Measurements from ENCODE around the gene COPS2. TPM values are rescaled to one million over a fixed set of nuclear protein-coding genes. Genes with fewer than 3 reads are reported as not detected.
A peak's percentile ranks its signal among the peaks of the same experiment; 100 is the strongest.

Gene COPS2
- total and polyA plus RNA-seq, 9 of the 15 experiments (the other 6 are each of a cell fraction or from before 2014, with no cell fraction given): 66.4 to 154 (median 117) TPM

DNA sequence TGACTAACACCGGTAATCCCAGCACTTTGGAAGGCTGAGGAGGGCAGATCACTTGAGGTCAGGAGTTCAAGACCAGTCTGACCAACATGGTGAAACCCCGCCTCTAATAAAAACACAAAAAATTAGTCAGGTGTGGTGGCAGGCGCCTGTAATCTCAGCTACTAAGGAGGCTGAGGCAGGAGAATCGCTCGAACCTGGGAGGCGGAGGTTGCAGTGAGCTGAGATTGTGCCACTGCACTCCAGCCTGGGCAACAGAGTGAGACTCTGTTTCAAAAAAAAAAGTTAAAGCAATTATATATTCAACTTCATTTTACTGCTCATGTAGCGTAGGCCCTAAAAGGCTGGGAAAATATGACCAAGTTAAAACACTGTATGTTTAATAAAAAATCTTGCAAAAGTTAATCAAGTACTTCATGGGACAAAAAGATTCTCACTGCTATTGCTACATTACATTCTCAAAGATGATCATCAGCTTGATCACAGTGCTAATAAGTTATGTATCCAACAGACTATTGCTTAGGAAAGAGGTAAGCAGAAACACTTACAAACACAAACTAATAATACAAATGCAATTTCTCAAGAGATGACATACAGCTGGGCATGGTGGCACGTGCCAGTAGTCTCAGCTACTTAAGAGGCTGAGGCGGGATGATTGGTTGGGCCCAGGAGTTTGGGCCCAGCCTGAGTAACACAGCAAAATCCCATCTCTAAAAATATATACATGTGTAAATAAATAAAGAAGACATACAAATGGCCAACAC lies 2.7 kb downstream of the COPS2 start (continued):
- TF ChIP-seq, protein P1, sequence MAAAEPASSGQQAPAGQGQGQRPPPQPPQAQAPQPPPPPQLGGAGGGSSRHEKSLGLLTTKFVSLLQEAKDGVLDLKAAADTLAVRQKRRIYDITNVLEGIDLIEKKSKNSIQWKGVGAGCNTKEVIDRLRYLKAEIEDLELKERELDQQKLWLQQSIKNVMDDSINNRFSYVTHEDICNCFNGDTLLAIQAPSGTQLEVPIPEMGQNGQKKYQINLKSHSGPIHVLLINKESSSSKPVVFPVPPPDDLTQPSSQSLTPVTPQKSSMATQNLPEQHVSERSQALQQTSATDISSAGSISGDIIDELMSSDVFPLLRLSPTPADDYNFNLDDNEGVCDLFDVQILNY (CRISPR knock-in tag; IDR thresholded peaks at IDR 0.05): no peak
- TF ChIP-seq, protein P2, sequence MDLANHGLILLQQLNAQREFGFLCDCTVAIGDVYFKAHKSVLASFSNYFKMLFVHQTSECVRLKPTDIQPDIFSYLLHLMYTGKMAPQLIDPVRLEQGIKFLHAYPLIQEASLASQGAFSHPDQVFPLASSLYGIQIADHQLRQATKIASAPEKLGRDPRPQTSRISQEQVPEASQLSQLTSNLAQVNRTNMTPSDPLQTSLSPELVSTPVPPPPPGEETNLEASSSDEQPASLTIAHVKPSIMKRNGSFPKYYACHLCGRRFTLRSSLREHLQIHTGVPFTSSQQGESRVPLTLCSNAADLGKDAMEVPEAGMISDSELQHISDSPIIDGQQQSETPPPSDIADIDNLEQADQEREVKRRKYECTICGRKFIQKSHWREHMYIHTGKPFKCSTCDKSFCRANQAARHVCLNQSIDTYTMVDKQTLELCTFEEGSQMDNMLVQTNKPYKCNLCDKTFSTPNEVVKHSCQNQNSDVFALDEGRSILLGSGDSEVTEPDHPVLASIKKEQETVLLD (IDR thresholded peaks at IDR 0.05): no peak
- TF ChIP-seq SRSF3 (IDR thresholded peaks at IDR 0.05; ENCODE audit: insufficient read depth, low read length): no peak
- peak; percentile 82 for TF ChIP-seq HMBOX1 (IDR thresholded peaks at IDR 0.05)
- TF ChIP-seq, protein P3, sequence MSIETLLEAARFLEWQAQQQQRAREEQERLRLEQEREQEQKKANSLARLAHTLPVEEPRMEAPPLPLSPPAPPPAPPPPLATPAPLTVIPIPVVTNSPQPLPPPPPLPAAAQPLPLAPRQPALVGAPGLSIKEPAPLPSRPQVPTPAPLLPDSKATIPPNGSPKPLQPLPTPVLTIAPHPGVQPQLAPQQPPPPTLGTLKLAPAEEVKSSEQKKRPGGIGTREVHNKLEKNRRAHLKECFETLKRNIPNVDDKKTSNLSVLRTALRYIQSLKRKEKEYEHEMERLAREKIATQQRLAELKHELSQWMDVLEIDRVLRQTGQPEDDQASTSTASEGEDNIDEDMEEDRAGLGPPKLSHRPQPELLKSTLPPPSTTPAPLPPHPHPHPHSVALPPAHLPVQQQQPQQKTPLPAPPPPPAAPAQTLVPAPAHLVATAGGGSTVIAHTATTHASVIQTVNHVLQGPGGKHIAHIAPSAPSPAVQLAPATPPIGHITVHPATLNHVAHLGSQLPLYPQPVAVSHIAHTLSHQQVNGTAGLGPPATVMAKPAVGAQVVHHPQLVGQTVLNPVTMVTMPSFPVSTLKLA (conservative IDR thresholded peaks at IDR 0.05): 0 out of 4 replicates have a peak, but pooled peaks of 1 of the 2 experiments have one; percentile 18
- TF ChIP-seq, protein P4, sequence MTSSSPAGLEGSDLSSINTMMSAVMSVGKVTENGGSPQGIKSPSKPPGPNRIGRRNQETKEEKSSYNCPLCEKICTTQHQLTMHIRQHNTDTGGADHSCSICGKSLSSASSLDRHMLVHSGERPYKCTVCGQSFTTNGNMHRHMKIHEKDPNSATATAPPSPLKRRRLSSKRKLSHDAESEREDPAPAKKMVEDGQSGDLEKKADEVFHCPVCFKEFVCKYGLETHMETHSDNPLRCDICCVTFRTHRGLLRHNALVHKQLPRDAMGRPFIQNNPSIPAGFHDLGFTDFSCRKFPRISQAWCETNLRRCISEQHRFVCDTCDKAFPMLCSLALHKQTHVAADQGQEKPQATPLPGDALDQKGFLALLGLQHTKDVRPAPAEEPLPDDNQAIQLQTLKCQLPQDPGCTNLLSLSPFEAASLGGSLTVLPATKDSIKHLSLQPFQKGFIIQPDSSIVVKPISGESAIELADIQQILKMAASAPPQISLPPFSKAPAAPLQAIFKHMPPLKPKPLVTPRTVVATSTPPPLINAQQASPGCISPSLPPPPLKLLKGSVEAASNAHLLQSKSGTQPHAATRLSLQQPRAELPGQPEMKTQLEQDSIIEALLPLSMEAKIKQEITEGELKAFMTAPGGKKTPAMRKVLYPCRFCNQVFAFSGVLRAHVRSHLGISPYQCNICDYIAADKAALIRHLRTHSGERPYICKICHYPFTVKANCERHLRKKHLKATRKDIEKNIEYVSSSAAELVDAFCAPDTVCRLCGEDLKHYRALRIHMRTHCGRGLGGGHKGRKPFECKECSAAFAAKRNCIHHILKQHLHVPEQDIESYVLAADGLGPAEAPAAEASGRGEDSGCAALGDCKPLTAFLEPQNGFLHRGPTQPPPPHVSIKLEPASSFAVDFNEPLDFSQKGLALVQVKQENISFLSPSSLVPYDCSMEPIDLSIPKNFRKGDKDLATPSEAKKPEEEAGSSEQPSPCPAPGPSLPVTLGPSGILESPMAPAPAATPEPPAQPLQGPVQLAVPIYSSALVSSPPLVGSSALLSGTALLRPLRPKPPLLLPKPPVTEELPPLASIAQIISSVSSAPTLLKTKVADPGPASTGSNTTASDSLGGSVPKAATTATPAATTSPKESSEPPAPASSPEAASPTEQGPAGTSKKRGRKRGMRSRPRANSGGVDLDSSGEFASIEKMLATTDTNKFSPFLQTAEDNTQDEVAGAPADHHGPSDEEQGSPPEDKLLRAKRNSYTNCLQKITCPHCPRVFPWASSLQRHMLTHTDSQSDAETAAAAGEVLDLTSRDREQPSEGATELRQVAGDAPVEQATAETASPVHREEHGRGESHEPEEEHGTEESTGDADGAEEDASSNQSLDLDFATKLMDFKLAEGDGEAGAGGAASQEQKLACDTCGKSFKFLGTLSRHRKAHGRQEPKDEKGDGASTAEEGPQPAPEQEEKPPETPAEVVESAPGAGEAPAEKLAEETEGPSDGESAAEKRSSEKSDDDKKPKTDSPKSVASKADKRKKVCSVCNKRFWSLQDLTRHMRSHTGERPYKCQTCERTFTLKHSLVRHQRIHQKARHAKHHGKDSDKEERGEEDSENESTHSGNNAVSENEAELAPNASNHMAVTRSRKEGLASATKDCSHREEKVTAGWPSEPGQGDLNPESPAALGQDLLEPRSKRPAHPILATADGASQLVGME (CRISPR knock-in tag; IDR thresholded peaks at IDR 0.05): no peak
- no peak for TF ChIP-seq GABPA (tag; conservative IDR thresholded peaks at IDR 0.05; ENCODE audit: low read depth)
- no peak for TF ChIP-seq MAZ (CRISPR knock-in tag; conservative IDR thresholded peaks at IDR 0.05 in 1 of 2, IDR thresholded peaks at IDR 0.05 in 1 of 2)
- TF ChIP-seq FOXP1 (CRISPR knock-in tag; IDR thresholded peaks at IDR 0.05): no peak
- no peak for TF ChIP-seq FOXA3 (CRISPR knock-in tag; conservative IDR thresholded peaks at IDR 0.05 in 1 of 2, IDR thresholded peaks at IDR 0.05 in 1 of 2)
- TF ChIP-seq, protein P5, sequence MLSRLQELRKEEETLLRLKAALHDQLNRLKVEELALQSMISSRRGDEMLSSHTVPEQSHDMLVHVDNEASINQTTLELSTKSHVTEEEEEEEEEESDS (CRISPR knock-in tag; IDR thresholded peaks at IDR 0.05): no peak
- TF ChIP-seq ZNF766 (CRISPR knock-in tag; conservative IDR thresholded peaks at IDR 0.05): no peak
- peak; percentile 41; the same call in 1 of the 2 replicates for TF ChIP-seq BHLHE40 (IDR thresholded peaks at IDR 0.05; ENCODE audit: low read length)
- no peak for TF ChIP-seq GTF2F1 (IDR thresholded peaks at IDR 0.05; ENCODE audit: low read depth, low read length)
- peak; percentile 79 to 83; a peak in 3 of 4 replicates for TF ChIP-seq KDM1A (IDR thresholded peaks at IDR 0.05)
- no peak for TF ChIP-seq KAT8 (IDR thresholded peaks at IDR 0.05; ENCODE audit: low read depth)
